Panc1 (cell line): ENCODE data around the gene CDH6. TPM values are rescaled to one million over a fixed set of nuclear protein-coding genes. Genes with fewer than 3 reads are reported as not detected.

Experiments used
- ATAC-seq: fragments of 200-7000 bp; cut with Tn5 transposase; 2 replicates; pipeline ENCODE4 v1.9.1; 2020; ENCODE audit warnings: mild to moderate bottlenecking, moderate library complexity
- BruUV-seq: library from RNA; stranded (reverse); fragments of 400-500 nt; replicated peaks from 2 replicates; lab custom pipeline; 2021; lab: Mats Ljungman, UMichigan
- CTCF ChIA-PET: fragments of 300-600 bp; sonication (Branson Sonifier 250); formaldehyde crosslinking; loops from one replicate; lab custom pipeline; 2022; ENCODE audit warnings: antibody characterized with exemption; lab: Charles Lee
- POLR2A ChIA-PET: fragments of 300-600 bp; sonication (Branson Sonifier 250); formaldehyde crosslinking; loops from one replicate; lab custom pipeline; 2022; ENCODE audit warnings: antibody characterized with exemption; lab: Charles Lee
- DNase-seq: peaks from one replicate; pipeline ENCODE4 v3.0.0-alpha.2; 2010; ENCODE audit warnings: low read depth, low spot score
- H3K27ac ChIP-seq: 2 replicates; pipeline ENCODE4 v1.5.1; 2011; ENCODE audit warnings: mild to moderate bottlenecking, low read length, inconsistent platforms
- H3K27me3 ChIP-seq: fragments of 200-500 bp; sonication (Bioruptor generic); 2 replicates; pipeline ENCODE4 v1.6.0; 2014; ENCODE audit warnings: low read length, inconsistent platforms; ENCODE audit not compliant: control insufficient read depth, insufficient read depth
- H3K36me3 ChIP-seq: fragments of 200-500 bp; sonication (Bioruptor generic); 2 replicates; pipeline ENCODE4 v1.5.1; 2014; ENCODE audit warnings: inconsistent platforms, mild to moderate bottlenecking, low read length, moderate library complexity; ENCODE audit not compliant: control insufficient read depth, insufficient read depth
- H3K4me1 ChIP-seq: 2 replicates; pipeline ENCODE4 v1.5.1; 2011; ENCODE audit warnings: inconsistent platforms, mild to moderate bottlenecking, low read length, moderate library complexity; ENCODE audit not compliant: control insufficient read depth, insufficient read depth
- H3K4me3 ChIP-seq, 2 experiments: 2 replicates each; pipeline ENCODE4 v1.5.1; 2011 to 2012; ENCODE audit warnings: low read depth in 2 of 2, low read length in 2 of 2, mild to moderate bottlenecking in 2 of 2, inconsistent platforms in 1 of 2, moderate library complexity in 1 of 2
- H3K9me3 ChIP-seq: fragments of 200-500 bp; sonication (Bioruptor generic); 2 replicates; pipeline ENCODE4 v1.5.1; 2014; ENCODE audit warnings: low read depth, mild to moderate bottlenecking, inconsistent platforms, low read length, moderate library complexity; ENCODE audit not compliant: control insufficient read depth, insufficient read depth
- POLR2AphosphoS5 ChIP-seq: IDR thresholded peaks from 2 replicates; pipeline ENCODE4 v1.6.1; 2012; ENCODE audit warnings: mild to moderate bottlenecking, low read depth, low read length, moderate library complexity
- SIN3A ChIP-seq: IDR thresholded peaks from 2 replicates; pipeline ENCODE4 v1.6.1; 2012; ENCODE audit warnings: low read depth, mild to moderate bottlenecking, low read length, moderate library complexity, borderline replicate concordance; ENCODE audit not compliant: insufficient read depth
- TCF7L2 ChIP-seq: IDR thresholded peaks from 2 replicates; pipeline ENCODE4 v1.6.1; 2011; ENCODE audit warnings: mild to moderate bottlenecking, low read depth, low read length, inconsistent platforms
- in situ Hi-C: cut with HindIII; loops from 2 replicates; pipeline ENCODE4 v1.10.0; 2016; ENCODE audit warnings: low sequenced_read_pairs, low pct_unique_long_range_greater_than_20kb
- intact Hi-C: fragments of 100-400 bp; cut with micrococcal nuclease; formaldehyde crosslinking; loops from one replicate; pipeline ENCODE4 v1.10.0; 2022; ENCODE audit not compliant: unreplicated experiment
- total RNA-seq: library from RNA; stranded (reverse); gene quantifications from one replicate; pipeline ENCODE4 v1.2.1, GENCODE V29; 2021; ENCODE audit not compliant: unreplicated experiment
- TF ChIP-seq, protein P1 (sequence below), 2 experiments: IDR thresholded peaks; 2 replicates each; pipeline ENCODE4 v1.6.1; 2011 to 2012; ENCODE audit warnings: low read depth in 2 of 2, control low read depth in 1 of 2, low read length in 1 of 2, mild to moderate bottlenecking in 1 of 2, moderate library complexity in 1 of 2; ENCODE audit not compliant: insufficient read depth in 1 of 2
- TF ChIP-seq, protein P2 (sequence below): fragments of 450-650 bp; IDR thresholded peaks from 2 replicates; pipeline ENCODE4 v1.5.1; 2017; ENCODE audit warnings: mild to moderate bottlenecking

Gene CDH6
- total RNA-seq, 1 experiment from 2014 or later: 0.36 TPM

DNA sequence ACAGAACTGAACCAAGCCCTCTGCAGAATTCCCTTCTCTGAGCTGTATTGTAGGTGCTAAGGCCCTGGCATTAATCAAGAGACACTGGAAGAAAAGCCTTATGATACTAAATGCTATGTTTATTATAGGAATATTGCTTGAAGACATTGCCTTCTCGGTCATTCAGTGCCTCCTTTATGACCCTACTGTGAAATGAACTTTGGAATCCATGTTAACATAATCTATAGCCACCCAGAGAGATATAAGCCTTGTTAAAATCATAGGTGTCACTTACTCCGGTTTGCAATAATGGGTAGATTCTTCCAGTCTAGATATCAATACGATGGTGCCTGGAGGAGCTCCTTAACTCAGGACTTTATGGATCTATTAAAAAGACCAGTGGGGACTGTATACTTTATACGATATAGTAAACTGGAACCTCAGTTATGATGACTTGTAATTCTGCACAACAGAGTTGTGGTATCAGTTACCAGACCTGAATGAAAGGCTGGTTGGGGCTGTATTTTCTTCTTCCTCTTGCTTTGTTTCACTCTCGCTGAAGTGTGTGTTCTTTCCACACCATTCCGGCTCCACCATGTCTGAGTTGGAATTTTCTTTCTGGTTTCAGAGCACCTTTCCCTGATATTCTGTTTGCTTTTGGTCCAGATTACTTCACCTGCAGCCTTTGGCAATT is 183.9 kb downstream of the CDH6 start:
- Histone ChIP-seq H3K27me3 (no peaks in the 10 kb centered on the region), H3K4me3 (no peak overlapping the region), H3K4me1 (no peaks in the 10 kb centered on the region), H3K36me3 (no peaks in the 10 kb centered on the region), H3K27ac (no peak overlapping the region), H3K9me3 (no peaks in the 10 kb centered on the region)
- intact Hi-C loops: no loop called here
- in situ Hi-C loops: no loop called here
- ATAC-seq (no peak), DNase-seq (no peak)
- TF ChIP-seq, protein P1, sequence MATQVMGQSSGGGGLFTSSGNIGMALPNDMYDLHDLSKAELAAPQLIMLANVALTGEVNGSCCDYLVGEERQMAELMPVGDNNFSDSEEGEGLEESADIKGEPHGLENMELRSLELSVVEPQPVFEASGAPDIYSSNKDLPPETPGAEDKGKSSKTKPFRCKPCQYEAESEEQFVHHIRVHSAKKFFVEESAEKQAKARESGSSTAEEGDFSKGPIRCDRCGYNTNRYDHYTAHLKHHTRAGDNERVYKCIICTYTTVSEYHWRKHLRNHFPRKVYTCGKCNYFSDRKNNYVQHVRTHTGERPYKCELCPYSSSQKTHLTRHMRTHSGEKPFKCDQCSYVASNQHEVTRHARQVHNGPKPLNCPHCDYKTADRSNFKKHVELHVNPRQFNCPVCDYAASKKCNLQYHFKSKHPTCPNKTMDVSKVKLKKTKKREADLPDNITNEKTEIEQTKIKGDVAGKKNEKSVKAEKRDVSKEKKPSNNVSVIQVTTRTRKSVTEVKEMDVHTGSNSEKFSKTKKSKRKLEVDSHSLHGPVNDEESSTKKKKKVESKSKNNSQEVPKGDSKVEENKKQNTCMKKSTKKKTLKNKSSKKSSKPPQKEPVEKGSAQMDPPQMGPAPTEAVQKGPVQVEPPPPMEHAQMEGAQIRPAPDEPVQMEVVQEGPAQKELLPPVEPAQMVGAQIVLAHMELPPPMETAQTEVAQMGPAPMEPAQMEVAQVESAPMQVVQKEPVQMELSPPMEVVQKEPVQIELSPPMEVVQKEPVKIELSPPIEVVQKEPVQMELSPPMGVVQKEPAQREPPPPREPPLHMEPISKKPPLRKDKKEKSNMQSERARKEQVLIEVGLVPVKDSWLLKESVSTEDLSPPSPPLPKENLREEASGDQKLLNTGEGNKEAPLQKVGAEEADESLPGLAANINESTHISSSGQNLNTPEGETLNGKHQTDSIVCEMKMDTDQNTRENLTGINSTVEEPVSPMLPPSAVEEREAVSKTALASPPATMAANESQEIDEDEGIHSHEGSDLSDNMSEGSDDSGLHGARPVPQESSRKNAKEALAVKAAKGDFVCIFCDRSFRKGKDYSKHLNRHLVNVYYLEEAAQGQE (IDR thresholded peaks at IDR 0.05; ENCODE audit: insufficient read depth in 1 of 2, low read depth in 2 of 2, low read length in 1 of 2): no peak
- no peak for TF ChIP-seq TCF7L2
- no peak for TF ChIP-seq POLR2AphosphoS5
- TF ChIP-seq, protein P2, sequence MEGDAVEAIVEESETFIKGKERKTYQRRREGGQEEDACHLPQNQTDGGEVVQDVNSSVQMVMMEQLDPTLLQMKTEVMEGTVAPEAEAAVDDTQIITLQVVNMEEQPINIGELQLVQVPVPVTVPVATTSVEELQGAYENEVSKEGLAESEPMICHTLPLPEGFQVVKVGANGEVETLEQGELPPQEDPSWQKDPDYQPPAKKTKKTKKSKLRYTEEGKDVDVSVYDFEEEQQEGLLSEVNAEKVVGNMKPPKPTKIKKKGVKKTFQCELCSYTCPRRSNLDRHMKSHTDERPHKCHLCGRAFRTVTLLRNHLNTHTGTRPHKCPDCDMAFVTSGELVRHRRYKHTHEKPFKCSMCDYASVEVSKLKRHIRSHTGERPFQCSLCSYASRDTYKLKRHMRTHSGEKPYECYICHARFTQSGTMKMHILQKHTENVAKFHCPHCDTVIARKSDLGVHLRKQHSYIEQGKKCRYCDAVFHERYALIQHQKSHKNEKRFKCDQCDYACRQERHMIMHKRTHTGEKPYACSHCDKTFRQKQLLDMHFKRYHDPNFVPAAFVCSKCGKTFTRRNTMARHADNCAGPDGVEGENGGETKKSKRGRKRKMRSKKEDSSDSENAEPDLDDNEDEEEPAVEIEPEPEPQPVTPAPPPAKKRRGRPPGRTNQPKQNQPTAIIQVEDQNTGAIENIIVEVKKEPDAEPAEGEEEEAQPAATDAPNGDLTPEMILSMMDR: no peak
- no TSS peak for BruUV-seq
- POLR2A ChIA-PET: no interaction called here
- CTCF ChIA-PET: no interaction called here

DNA sequence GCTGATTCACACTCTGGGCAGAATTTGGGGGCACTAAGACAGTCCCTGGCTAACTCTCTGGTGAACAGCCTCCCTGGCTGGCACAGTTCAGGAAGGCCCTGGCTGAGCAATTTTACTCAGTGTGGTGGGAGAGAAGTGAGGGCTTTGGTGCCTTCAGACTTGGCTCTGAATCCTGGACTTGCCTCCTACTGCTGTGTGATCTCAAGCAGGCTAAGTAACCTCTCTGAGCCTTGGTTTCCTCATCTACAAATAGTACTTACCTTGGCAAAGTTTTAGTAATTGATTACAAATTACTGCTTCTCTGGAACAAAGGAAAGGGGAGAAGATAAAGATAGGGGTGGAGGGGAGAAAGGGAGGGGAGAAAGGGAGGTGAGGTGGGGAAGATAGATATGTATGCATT is 184.7 kb downstream of the CDH6 start:
- ATAC-seq (no peak), DNase-seq (no peak)
- Histone ChIP-seq H3K27me3 (no peaks in the 10 kb centered on the region), H3K4me3 (no peak overlapping the region), H3K36me3 (no peaks in the 10 kb centered on the region), H3K9me3 (no peaks in the 10 kb centered on the region), H3K27ac (no peak overlapping the region), H3K4me1 (no peaks in the 10 kb centered on the region)
- ChIA-PET POLR2A (no interaction called here), CTCF (no interaction called here)
- TF ChIP-seq TCF7L2: no peak
- no peak for TF ChIP-seq SIN3A
- no peak for TF ChIP-seq POLR2AphosphoS5
- TF ChIP-seq, protein P2: no peak
- TF ChIP-seq, protein P1 (IDR thresholded peaks at IDR 0.05; ENCODE audit: insufficient read depth in 1 of 2, low read depth in 2 of 2, low read length in 1 of 2): no peak
- no TSS peak for BruUV-seq
- in situ Hi-C loops (no loop called here), intact Hi-C loops (no loop called here)
